BLaER1 treated with 17β-estradiol and CSF1 and Interleukin-3, amounts not matched to agents 10 nM and 100 nM (cell line): ENCODE data around the gene GPATCH8.

ENCODE experiments used
- H3K27ac ChIP-seq, 11 experiments: shearing (Covaris generic); formaldehyde crosslinking; 2 replicates each; pipeline ENCODE4 v1.8.1; 2022
- H3K27me3 ChIP-seq, 11 experiments: shearing (Covaris generic); formaldehyde crosslinking; 2 replicates each; pipeline ENCODE4 v1.8.1; 2022
- H3K36me3 ChIP-seq, 11 experiments: shearing (Covaris generic); formaldehyde crosslinking; 2 replicates each; pipeline ENCODE4 v1.8.1; 2022
- H3K4me1 ChIP-seq, 10 experiments: shearing (Covaris generic); formaldehyde crosslinking; 2 replicates each; pipeline ENCODE4 v1.8.1; 2022
- H3K4me2 ChIP-seq, 11 experiments: shearing (Covaris generic); formaldehyde crosslinking; 2 replicates each; pipeline ENCODE4 v1.8.1; 2022
- H3K4me3 ChIP-seq, 10 experiments: shearing (Covaris generic); formaldehyde crosslinking; 2 replicates each; pipeline ENCODE4 v1.8.1; 2022
- H3K9ac ChIP-seq, 11 experiments: shearing (Covaris generic); formaldehyde crosslinking; 2 replicates each; pipeline ENCODE4 v1.8.1; 2022
- H3K9me3 ChIP-seq, 11 experiments: shearing (Covaris generic); formaldehyde crosslinking; replicated peaks in 1 of 11; 2 replicates each; pipeline ENCODE4 v1.8.1; 2022
- H4K20me1 ChIP-seq, 11 experiments: shearing (Covaris generic); formaldehyde crosslinking; 2 replicates each; pipeline ENCODE4 v1.8.1; 2022
- Cebpa-rat ChIP-seq, 11 experiments: shearing (Covaris generic); IDR thresholded peaks; 2 replicates each; pipeline ENCODE4 v1.8.1; 2022

GPATCH8 gene

GRCh38 chr17:44473367-44473766 is 29.8 kb downstream of the GPATCH8 start:
- Histone ChIP-seq H3K4me2 (no peak overlapping the region), H3K9me3 (no peaks in the 10 kb centered on the region), H3K27ac (no peak overlapping the region), H3K9ac (no peak overlapping the region), H3K36me3 (peaks cover 42 to 68% (median 51%) of the 10 kb centered on the region in 11 experiments; a peak in 21 of 22 replicates), H3K4me3 (no peak overlapping the region), H3K27me3 (no peaks in the 10 kb centered on the region), H3K4me1 (no peaks in the 10 kb centered on the region), H4K20me1 (peaks cover 44 to 97% (median 85%) of the 10 kb centered on the region in 11 experiments)
- TF ChIP-seq Cebpa-rat (IDR thresholded peaks at IDR 0.05), result no peak

GRCh38 chr17:44469676-44470075 is 33.5 kb downstream of the GPATCH8 start:
- H3K4me3 ChIP-seq, result no peak overlapping the region
- no peak for TF ChIP-seq Cebpa-rat (IDR thresholded peaks at IDR 0.05)
- H3K4me2 ChIP-seq, result no peak overlapping the region
- peaks cover 38 to 85% (median 64%) of the 10 kb centered on the region in 11 experiments; a peak in 21 of 22 replicates for H3K36me3 ChIP-seq
- peaks cover 0 to 6% (median 0%) of the 10 kb centered on the region in 11 experiments; a peak in 5 of 22 replicates for H3K9me3 ChIP-seq
- H3K27me3 ChIP-seq, result no peaks in the 10 kb centered on the region
- no peak overlapping the region for H3K9ac ChIP-seq
- no peak overlapping the region for H3K27ac ChIP-seq
- H4K20me1 ChIP-seq, result peaks cover 45 to 97% (median 84%) of the 10 kb centered on the region in 11 experiments; a peak in 21 of 22 replicates
- H3K4me1 ChIP-seq, result peaks cover 0 to 16% (median 0%) of the 10 kb centered on the region in 10 experiments; a peak in 3 of 20 replicates

- H3K4me1 ChIP-seq, result peaks cover 0 to 26% (median 0%) of the 10 kb centered on the region in 10 experiments; a peak in 3 of 20 replicates
These were observed 36.1 kb downstream of the GPATCH8 start for GRCh38 chr17:44467108-44467507.

GRCh38 chr17:44466339-44466738 is 36.9 kb downstream of the GPATCH8 start:
- no peak overlapping the region for H3K9ac ChIP-seq
- peaks cover 0 to 6% (median 0%) of the 10 kb centered on the region in 11 experiments; a peak in 5 of 22 replicates for H3K9me3 ChIP-seq
- peaks cover 32 to 89% (median 68%) of the 10 kb centered on the region in 11 experiments for H3K36me3 ChIP-seq
- no peak overlapping the region for H3K27ac ChIP-seq
- no peak overlapping the region for H3K4me3 ChIP-seq
- no peak for TF ChIP-seq Cebpa-rat (IDR thresholded peaks at IDR 0.05)
- no peaks in the 10 kb centered on the region for H3K27me3 ChIP-seq
- peaks cover 0 to 26% (median 0%) of the 10 kb centered on the region in 10 experiments; a peak in 3 of 20 replicates for H3K4me1 ChIP-seq
- H4K20me1 ChIP-seq, result peaks cover 51 to 97% (median 76%) of the 10 kb centered on the region in 11 experiments; a peak in 21 of 22 replicates
- no peak overlapping the region for H3K4me2 ChIP-seq

More at GRCh38 chr17:44467108-44467507, 36.1 kb downstream of the GPATCH8 start:
- TF ChIP-seq Cebpa-rat (IDR thresholded peaks at IDR 0.05), result no peak
- Histone ChIP-seq H3K27ac (no peak overlapping the region), H3K9ac (no peak overlapping the region), H3K4me2 (no peak overlapping the region), H3K27me3 (no peaks in the 10 kb centered on the region), H3K4me3 (no peak overlapping the region), H3K9me3 (peaks cover 0 to 6% (median 0%) of the 10 kb centered on the region in 11 experiments; a peak in 5 of 22 replicates), H3K36me3 (peaks cover 32 to 89% (median 65%) of the 10 kb centered on the region in 11 experiments), H4K20me1 (peaks cover 53 to 95% (median 79%) of the 10 kb centered on the region in 11 experiments; a peak in 21 of 22 replicates)

- no peak overlapping the region for H3K4me3 ChIP-seq
These were observed 37.3 kb downstream of the GPATCH8 start for GRCh38 chr17:44465897-44466296.

GRCh38 chr17:44465276-44465675 is 37.9 kb downstream of the GPATCH8 start:
- peaks cover 0 to 6% (median 0%) of the 10 kb centered on the region in 11 experiments; a peak in 5 of 22 replicates for H3K9me3 ChIP-seq
- H3K4me2 ChIP-seq, result no peak overlapping the region
- H4K20me1 ChIP-seq, result peaks cover 49 to 98% (median 77%) of the 10 kb centered on the region in 11 experiments; a peak in 21 of 22 replicates
- H3K27me3 ChIP-seq, result no peaks in the 10 kb centered on the region
- no peak overlapping the region for H3K27ac ChIP-seq
- H3K4me1 ChIP-seq, result peaks cover 0 to 26% (median 0%) of the 10 kb centered on the region in 10 experiments; a peak in 3 of 20 replicates
- no peak overlapping the region for H3K4me3 ChIP-seq
- no peak for TF ChIP-seq Cebpa-rat (IDR thresholded peaks at IDR 0.05)
- no peak overlapping the region for H3K9ac ChIP-seq
- peaks cover 35 to 85% (median 66%) of the 10 kb centered on the region in 11 experiments for H3K36me3 ChIP-seq

More at GRCh38 chr17:44465897-44466296, 37.3 kb downstream of the GPATCH8 start:
- Histone ChIP-seq H3K27ac (no peak overlapping the region), H3K27me3 (no peaks in the 10 kb centered on the region), H3K9me3 (peaks cover 0 to 6% (median 0%) of the 10 kb centered on the region in 11 experiments; a peak in 5 of 22 replicates), H3K4me2 (no peak overlapping the region), H3K9ac (no peak overlapping the region), H4K20me1 (peaks cover 50 to 96% (median 77%) of the 10 kb centered on the region in 11 experiments; a peak in 21 of 22 replicates), H3K4me1 (peaks cover 0 to 26% (median 0%) of the 10 kb centered on the region in 10 experiments; a peak in 3 of 20 replicates), H3K36me3 (peaks cover 34 to 89% (median 69%) of the 10 kb centered on the region in 11 experiments)
- TF ChIP-seq Cebpa-rat (IDR thresholded peaks at IDR 0.05), result no peak

GRCh38 chr17:44464037-44464436 is 39.2 kb downstream of the GPATCH8 start:
- no peak overlapping the region for H3K9ac ChIP-seq
- peaks cover 42 to 79% (median 59%) of the 10 kb centered on the region in 11 experiments for H3K36me3 ChIP-seq
- TF ChIP-seq Cebpa-rat (IDR thresholded peaks at IDR 0.05), result no peak
- peaks cover 0 to 26% (median 0%) of the 10 kb centered on the region in 10 experiments; a peak in 3 of 20 replicates for H3K4me1 ChIP-seq
- no peak overlapping the region for H3K4me3 ChIP-seq
- no peaks in the 10 kb centered on the region for H3K27me3 ChIP-seq
- peaks cover 0 to 6% (median 0%) of the 10 kb centered on the region in 11 experiments; a peak in 5 of 22 replicates for H3K9me3 ChIP-seq
- peaks cover 40 to 98% (median 65%) of the 10 kb centered on the region in 11 experiments; a peak in 21 of 22 replicates for H4K20me1 ChIP-seq
- no peak overlapping the region for H3K27ac ChIP-seq
- no peak overlapping the region for H3K4me2 ChIP-seq

GRCh38 chr17:44451832-44452231 is 51.4 kb downstream of the GPATCH8 start:
- Histone ChIP-seq H3K9me3 (no peaks in the 10 kb centered on the region), H3K4me2 (no peak overlapping the region), H3K9ac (no peak overlapping the region), H3K27me3 (no peaks in the 10 kb centered on the region), H3K36me3 (peaks cover 18 to 63% (median 39%) of the 10 kb centered on the region in 11 experiments; a peak in 21 of 22 replicates), H4K20me1 (peaks cover 30 to 85% (median 60%) of the 10 kb centered on the region in 11 experiments; a peak in 20 of 22 replicates), H3K27ac (no peak overlapping the region), H3K4me3 (no peak overlapping the region), H3K4me1 (peaks cover 0 to 12% (median 7%) of the 10 kb centered on the region in 10 experiments; a peak in 11 of 20 replicates)
- TF ChIP-seq Cebpa-rat (IDR thresholded peaks at IDR 0.05), result no peak

GRCh38 chr17:44451016-44451627 is 52.1 kb downstream of the GPATCH8 start:
- H3K27ac ChIP-seq, result no peak overlapping the region
- H3K27me3 ChIP-seq, result no peaks in the 10 kb centered on the region
- peaks cover 0 to 12% (median 7%) of the 10 kb centered on the region in 10 experiments; a peak in 11 of 20 replicates for H3K4me1 ChIP-seq
- H3K9me3 ChIP-seq, result no peaks in the 10 kb centered on the region
- no peak overlapping the region for H3K4me3 ChIP-seq
- H4K20me1 ChIP-seq, result peaks cover 37 to 85% (median 63%) of the 10 kb centered on the region in 11 experiments; a peak in 21 of 22 replicates
- TF ChIP-seq Cebpa-rat (IDR thresholded peaks at IDR 0.05), result no peak
- H3K9ac ChIP-seq, result no peak overlapping the region
- no peak overlapping the region for H3K4me2 ChIP-seq
- peaks cover 18 to 61% (median 39%) of the 10 kb centered on the region in 11 experiments; a peak in 21 of 22 replicates for H3K36me3 ChIP-seq
